Mucosa of descending colon (tissue), 3 donors: ENCODE measurements around the gene CDX1. TPM values are rescaled to one million over a fixed set of nuclear protein-coding genes. Genes with fewer than 3 reads are reported as not detected.

Experiments
- ATAC-seq: fragments of 200-7000 bp; cut with Tn5 transposase; one replicate; pipeline ENCODE4 v1.9.1; 2020; ENCODE audit warnings: mild to moderate bottlenecking, moderate library complexity
- DNase-seq, 3 donors: peaks; one replicate each; pipeline ENCODE4 v3.0.0-alpha.2; 2020
- H3K36me3 ChIP-seq: fragments of 200-600 bp; one replicate; pipeline ENCODE4 v1.8.0; 2021; ENCODE audit warnings: low read depth, mild to moderate bottlenecking
- H3K4me1 ChIP-seq: fragments of 200-600 bp; one replicate; pipeline ENCODE4 v1.8.0; 2021; ENCODE audit warnings: low read depth, mild to moderate bottlenecking
- H3K4me3 ChIP-seq: fragments of 200-600 bp; one replicate; pipeline ENCODE4 v1.8.0; 2021; ENCODE audit warnings: mild to moderate bottlenecking
- H3K9me3 ChIP-seq: fragments of 200-600 bp; one replicate; pipeline ENCODE4 v1.8.0; 2021; ENCODE audit warnings: mild to moderate bottlenecking
- intact Hi-C, 2 donors: fragments of 100-400 bp; cut with DNase I in 1 of 2; cut with micrococcal nuclease in 1 of 2; formaldehyde crosslinking; loops; one replicate each; pipeline versions ENCODE4 v1.11.0 to v1.11.1; 2022; cut with DNase I, micrococcal nuclease
- total RNA-seq, 3 donors: library from RNA; stranded (reverse); fragmentation: NEBNext Ultra II Directional in 2 of 3; extraction: Animal tissue kit (Norgen Biotek cat#: 25700) in 2 of 3; gene quantifications; one replicate each; pipeline versions ENCODE4 v1.2.1 to v1.2.4, GENCODE V29; 2021 to 2023
- TF ChIP-seq, protein P1 (sequence below): fragments of 200-600 bp; IDR thresholded peaks from one replicate; pipeline ENCODE4 v1.8.0; 2022; ENCODE audit warnings: antibody characterized with exemption, mild to moderate bottlenecking
- donor health status: DM: no; HTN: no; CAD: no; lungs with moderate emphysema.
- donor health status: DM: no; HTN: no; CAD: no.
- donor health status: DM: no; HTN: yes; CAD: no.

The CDX1 gene
- total RNA-seq, 3 donors from 2014 or later, result 140 to 306 (median 302) TPM

DNA sequence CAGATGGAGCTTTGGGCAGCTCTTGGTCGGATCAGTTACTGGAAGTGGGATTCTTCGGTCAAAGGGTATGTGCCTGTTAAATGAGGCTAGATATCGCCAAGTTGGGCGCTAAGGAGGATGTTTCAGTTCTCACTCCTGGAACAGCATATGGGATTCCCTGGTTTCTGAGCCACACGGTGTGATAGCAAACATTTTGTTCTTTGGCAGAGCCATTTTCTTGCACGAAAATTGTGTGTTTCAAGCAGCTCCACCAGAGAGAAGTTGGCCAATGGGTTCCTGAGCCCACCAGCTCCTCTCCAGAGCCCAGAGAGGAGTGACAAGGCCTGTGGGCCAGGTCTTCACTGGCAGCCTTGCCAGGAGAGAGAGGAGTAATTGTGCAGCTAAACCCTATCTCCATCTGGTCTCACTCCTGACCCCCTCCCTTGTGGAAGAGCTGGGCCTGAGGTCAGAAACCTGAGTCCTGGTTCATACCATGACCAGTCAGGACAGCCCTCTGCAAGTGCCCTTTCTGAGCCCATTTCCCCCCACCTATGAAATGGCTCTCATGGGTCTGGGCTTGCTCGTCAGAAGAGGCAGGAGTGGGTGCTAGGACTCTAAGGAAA, 12.5 kb downstream of the CDX1 start:
- Histone ChIP-seq H3K4me3 (no peak overlapping the region), H3K36me3 (no peaks in the 10 kb centered on the region), H3K9me3 (no peaks in the 10 kb centered on the region), H3K4me1 (peaks cover 86% of the 10 kb centered on the region)
- intact Hi-C loops, result no loop called here
- TF ChIP-seq, protein P1, sequence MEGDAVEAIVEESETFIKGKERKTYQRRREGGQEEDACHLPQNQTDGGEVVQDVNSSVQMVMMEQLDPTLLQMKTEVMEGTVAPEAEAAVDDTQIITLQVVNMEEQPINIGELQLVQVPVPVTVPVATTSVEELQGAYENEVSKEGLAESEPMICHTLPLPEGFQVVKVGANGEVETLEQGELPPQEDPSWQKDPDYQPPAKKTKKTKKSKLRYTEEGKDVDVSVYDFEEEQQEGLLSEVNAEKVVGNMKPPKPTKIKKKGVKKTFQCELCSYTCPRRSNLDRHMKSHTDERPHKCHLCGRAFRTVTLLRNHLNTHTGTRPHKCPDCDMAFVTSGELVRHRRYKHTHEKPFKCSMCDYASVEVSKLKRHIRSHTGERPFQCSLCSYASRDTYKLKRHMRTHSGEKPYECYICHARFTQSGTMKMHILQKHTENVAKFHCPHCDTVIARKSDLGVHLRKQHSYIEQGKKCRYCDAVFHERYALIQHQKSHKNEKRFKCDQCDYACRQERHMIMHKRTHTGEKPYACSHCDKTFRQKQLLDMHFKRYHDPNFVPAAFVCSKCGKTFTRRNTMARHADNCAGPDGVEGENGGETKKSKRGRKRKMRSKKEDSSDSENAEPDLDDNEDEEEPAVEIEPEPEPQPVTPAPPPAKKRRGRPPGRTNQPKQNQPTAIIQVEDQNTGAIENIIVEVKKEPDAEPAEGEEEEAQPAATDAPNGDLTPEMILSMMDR, result no peak
- DNase-seq (no peak), ATAC-seq (no peak)

DNA sequence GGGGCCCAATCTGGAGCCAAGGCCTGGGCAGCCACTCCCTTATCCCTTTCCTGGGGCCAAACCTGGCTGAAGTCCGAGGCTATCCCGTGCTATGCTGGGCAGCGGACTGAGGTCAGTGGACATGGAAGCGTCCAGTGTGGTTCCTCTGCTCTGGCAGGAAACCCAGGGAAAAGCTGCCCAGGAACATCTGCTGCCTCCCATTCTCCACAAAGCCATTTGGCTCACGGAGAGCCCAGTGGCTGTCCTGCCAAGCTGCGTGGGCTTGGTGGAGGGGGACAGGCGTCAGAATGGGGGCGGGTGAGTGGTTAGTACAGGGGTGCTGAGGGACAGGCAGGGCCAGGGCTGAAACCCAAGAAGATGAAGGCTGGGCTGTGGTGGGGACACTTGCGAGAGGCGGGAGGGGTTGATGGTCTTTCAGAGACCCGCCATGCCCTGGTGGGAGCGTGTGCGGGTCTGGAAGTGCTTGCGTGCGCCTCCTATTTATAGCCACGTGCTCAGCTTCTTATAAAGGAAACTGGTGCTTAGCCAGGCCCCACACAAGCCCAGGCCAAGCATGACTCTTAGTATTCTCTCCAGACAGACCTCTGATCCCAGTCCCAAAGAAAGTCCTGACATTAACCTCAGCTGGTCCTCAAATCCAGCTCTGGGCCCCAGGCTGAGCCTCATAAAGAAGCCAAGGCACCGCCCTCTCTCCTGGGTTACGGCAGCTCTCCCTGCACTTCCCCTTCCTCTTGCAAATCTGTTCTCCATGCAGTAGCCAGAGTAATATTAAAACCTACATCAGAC, 13.9 kb downstream of the CDX1 start:
- peaks cover 82% of the 10 kb centered on the region for H3K4me1 ChIP-seq
- TF ChIP-seq, protein P1, result no peak
- H3K4me3 ChIP-seq, result no peak overlapping the region
- H3K36me3 ChIP-seq, result no peaks in the 10 kb centered on the region
- DNase-seq (peak; percentile 73 to 80 (median 77)), ATAC-seq (peak; percentile 60)
- no peaks in the 10 kb centered on the region for H3K9me3 ChIP-seq
- intact Hi-C loops, result no loop called here

DNA sequence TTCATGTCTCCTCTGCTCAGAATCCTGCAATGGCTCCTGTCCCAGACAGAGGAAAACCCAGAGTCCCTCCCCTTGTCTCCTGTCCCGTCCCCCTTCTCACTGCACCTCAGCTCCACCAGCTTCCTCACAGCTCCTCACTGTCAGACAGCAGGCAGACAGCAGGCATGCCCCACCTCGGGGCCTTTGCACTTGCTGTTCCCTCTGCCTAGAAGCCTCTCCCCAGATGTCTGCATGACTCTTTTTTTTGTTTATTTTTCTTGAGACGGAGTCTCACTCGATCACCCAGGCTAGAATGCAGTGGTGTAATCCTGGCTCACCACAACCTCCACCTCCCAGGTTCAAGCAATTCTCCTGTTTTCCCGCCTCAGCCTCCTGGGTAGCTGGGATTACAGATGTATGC, 14.4 kb downstream of the CDX1 start:
- DNase-seq, result peak; percentile 74 to 81 (median 80)
- peaks cover 82% of the 10 kb centered on the region for H3K4me1 ChIP-seq
- H3K9me3 ChIP-seq, result no peaks in the 10 kb centered on the region
- ATAC-seq, result peak; percentile 57
- intact Hi-C loops, result no loop called here
- H3K4me3 ChIP-seq, result no peak overlapping the region
- no peaks in the 10 kb centered on the region for H3K36me3 ChIP-seq
- TF ChIP-seq, protein P1, result no peak

DNA sequence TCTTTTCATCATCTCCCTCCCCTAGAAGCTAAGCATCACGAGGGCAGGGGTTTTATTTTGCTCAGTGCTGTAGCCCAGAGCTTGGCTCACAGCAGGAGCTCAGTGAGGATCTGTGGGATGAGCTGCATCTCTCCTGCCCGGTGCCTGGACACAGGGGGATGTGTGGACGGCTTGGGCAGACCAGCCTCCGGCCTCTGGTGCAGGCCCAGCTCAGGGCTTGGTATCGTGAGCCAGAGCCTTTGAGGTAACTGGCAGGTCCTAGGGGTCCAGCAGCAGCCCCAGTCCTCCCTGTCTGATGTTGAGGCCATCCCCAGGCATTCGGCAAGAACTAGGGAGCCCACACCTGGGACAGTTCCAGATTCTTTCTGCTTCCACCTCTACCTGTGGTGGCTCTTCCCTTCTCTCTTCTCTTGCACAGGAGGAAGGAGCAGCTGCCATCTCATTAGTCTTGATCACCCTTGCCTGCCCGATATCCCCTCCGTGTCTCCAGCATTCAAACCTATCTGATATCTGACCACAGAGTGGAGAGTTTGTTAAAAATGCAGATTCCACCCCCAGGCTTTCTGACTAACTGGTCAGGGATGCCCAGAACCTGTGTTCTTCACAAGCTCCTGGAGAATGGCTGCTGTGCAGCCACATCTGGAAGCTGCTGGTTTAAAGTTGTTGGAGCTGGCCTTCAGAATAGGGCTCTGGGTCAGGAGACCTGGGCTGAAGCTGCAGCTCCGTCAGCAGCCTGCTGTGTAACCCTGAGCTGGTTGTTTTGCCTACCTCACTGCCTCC, 15.4 kb downstream of the CDX1 start:
- H3K36me3 ChIP-seq, result no peaks in the 10 kb centered on the region
- TF ChIP-seq, protein P1, result no peak
- no peaks in the 10 kb centered on the region for H3K9me3 ChIP-seq
- no peak overlapping the region for H3K4me3 ChIP-seq
- DNase-seq (no peak), ATAC-seq (no peak)
- intact Hi-C loops, result no loop called here
- peaks cover 86% of the 10 kb centered on the region for H3K4me1 ChIP-seq

DNA sequence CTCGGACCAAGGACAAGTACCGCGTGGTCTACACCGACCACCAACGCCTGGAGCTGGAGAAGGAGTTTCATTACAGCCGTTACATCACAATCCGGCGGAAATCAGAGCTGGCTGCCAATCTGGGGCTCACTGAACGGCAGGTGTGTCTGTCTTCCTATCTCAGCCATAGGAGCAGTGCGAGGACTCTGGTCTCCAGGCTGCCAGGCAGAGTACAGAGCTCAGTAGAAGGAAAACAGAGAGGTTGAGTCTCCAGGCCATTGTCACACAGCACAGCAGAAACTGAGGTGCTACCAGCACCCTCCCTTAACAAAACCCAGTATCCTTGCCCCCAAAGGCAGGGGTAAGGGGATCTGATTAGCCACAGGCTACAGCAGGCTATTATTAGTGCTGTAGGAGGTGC, 16.2 kb downstream of the CDX1 start:
- H3K36me3 ChIP-seq, result no peaks in the 10 kb centered on the region
- peaks cover 89% of the 10 kb centered on the region for H3K4me1 ChIP-seq
- no peak overlapping the region for H3K4me3 ChIP-seq
- no peak for ATAC-seq
- no peaks in the 10 kb centered on the region for H3K9me3 ChIP-seq
- intact Hi-C loops, result no loop called here
- peak in 1 of 3 donors; percentile 39 for DNase-seq
- TF ChIP-seq, protein P1, result no peak
